GM21447 (cell line): ENCODE results near the gene CELF4.

ENCODE experiments used
- ATAC-seq: cut with Tn5 transposase; IDR thresholded peaks from one replicate; pipeline ENCODE4 v1.9.1; 2021; ENCODE audit not compliant: unreplicated experiment

The CELF4 gene

GRCh38 chr18:37527395-37527794 is 38.2 kb downstream of the CELF4 start:
- no peak for ATAC-seq

DNA sequence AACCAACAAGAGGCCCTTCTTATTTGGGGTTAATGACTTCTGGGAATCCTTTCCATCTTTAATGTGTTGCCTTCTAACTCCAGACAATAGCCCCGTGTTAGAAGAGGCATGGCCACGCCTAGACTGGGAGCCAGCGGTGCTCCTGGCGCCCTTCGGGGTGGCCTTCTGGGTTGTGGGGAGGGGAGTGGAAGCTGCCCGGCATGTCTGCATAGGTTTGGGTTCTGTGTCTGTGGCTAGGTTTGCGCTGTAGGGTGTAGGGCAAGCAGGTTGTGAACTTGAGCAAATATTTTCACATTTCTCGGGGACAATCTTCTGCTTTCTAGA is 40.4 kb downstream of the CELF4 start:
- ATAC-seq: no peak

DNA sequence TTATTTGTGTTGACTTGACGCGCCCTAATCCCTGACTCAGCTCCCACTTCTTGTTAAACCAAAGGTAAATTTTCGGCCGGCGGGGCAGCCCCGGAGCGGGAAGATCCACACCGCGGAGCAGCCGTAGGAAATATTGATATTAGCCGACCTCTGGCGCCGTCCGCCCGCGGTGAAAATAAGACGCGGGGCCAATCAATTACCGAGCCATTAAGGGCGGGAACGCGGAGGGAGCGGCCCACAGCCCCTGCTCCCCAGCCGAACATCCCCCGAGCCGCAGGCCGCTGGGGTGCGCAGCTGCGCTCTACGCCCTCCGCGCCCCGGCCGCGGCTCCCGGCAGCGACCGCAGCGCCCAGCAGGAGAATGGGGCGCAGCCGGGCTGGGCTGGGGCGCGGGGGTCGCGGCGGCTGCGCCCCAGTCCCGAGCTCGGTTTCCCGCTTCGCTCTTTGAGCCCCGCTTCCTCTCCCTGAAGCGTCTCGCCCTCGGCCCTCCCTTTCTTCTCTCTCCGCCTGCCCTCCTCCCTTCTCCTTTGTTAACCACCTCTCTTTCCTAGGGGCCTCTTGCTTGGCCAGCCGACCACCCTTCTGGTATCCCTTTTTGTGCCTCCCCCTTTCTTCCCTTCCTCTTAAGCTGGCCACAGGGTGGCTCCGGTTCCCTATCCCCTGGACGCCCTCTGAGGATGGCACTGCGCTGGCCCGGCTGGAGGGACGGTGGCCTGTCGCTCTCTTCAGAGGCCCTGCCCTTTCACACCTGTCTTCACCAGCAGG is 40.9 kb downstream of the CELF4 start:
- ATAC-seq: no peak

DNA sequence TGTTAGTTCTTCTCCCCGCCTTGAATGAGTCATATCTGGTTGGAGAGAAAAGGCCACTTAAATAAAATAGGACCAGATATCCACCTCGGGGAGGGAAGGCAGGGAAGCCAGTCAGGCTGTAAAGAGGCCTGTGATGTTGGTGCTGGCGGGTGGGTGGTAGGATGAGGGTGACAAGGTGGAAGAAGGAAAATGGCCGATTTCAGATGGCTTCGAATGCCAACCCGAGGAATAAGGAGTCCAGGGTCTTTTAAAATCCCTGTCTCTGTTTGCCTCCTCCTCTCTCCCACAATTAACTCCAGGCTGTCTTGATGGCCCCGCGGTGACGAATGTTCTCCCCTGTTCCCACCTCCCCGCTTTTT is 41.5 kb downstream of the CELF4 start:
- no peak for ATAC-seq

- ATAC-seq: no peak
Measured at GRCh38 chr18:37521510-37522465, 43.8 kb downstream of the CELF4 start.

- ATAC-seq: no peak
Measured at GRCh38 chr18:37520508-37520907, 45.1 kb downstream of the CELF4 start.

- no peak for ATAC-seq
Measured at GRCh38 chr18:37519510-37520135, 46.0 kb downstream of the CELF4 start.

DNA sequence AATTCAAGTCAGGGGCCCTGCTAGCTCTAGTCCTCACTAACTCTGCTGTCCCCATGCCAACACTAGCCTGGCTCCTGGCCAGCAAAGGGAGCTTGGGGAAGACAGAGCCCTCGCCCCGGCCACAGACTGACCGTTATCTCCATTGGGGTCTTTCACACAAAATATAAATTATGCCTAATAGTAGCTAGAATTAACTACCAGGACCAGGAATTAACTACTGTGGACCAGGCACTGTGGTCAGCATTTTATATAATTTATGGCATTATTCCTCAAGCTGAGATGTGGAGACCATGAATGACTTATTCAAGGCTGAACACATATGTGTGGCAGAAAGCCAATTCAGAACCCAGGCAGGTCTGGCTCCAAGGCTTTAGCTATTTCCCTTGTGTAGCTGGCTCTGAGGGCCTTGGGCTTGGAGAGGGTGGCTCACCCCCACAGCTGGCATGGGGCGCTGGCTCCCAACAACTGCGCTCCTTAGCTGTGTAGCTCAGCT is 49.2 kb downstream of the CELF4 start:
- no peak for ATAC-seq

GRCh38 chr18:37514953-37515352 is 50.6 kb downstream of the CELF4 start:
- ATAC-seq: no peak

DNA sequence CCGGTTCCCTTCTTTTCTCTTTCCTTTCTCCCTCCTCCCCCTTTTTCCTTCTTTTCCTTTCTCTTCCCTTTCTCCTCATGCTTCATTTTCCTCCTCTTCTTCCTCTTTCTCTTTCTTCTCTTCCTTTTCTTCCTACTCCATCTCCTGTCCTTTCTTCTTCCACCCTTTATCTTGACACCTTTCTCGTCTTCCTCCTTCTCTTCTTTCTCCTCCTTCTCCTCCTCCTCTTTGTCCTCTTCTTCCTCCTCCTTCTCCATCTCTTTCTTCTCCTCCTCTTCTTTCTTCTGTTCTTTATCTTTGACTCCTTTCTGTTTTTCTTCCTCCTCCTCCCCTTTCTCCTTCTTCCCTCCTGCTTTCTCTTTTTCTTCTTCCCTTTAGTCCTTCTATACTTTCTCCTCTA is 53.2 kb downstream of the CELF4 start:
- ATAC-seq: no peak

- no peak for ATAC-seq
Measured at GRCh38 chr18:37511721-37512298, 53.8 kb downstream of the CELF4 start.

- ATAC-seq: no peak
Measured at GRCh38 chr18:37509600-37509999, 56.0 kb downstream of the CELF4 start.

GRCh38 chr18:37508207-37508606 is 57.4 kb downstream of the CELF4 start:
- no peak for ATAC-seq

GRCh38 chr18:37507239-37507638 is 58.4 kb downstream of the CELF4 start:
- ATAC-seq: no peak

DNA sequence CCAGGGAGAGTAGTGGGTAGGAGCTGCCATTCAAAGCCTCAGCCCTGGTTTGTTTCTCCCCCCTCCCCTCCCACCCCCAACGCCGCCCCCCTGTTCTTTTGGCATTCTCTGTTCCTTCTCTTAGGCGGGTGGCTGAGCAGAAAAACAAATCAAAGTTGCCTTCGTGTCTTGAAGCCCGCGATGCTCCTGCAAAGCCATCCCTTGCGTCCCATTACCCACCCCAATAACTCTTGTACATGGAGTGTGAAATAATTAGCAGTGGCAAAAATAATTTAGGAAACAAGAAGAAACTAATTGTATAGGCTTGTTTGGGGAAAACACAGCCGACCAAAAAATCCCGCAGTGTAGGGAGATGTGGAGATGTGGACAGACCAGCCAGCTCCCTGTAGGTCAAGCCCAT is 59.6 kb downstream of the CELF4 start:
- ATAC-seq: no peak

DNA sequence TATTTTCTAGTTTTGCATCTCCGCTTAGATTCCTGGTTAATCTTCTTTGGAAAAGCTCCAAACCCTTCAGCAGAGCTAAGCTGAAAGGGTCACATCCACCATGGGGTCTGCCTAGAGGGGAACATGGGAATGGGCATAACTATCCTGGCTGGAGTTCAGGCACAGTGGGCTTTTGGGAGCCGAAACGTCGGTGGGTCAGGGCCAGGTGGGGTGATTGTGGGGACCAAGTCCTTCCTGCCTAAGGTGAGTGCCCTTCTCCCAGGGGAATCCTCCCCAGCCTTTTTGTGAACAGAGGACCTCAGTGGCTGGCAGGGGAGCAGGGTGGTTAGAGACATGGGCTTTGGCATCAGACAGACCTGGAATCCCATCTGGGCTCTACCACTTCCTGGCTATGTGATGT is 60.3 kb downstream of the CELF4 start:
- no peak for ATAC-seq

DNA sequence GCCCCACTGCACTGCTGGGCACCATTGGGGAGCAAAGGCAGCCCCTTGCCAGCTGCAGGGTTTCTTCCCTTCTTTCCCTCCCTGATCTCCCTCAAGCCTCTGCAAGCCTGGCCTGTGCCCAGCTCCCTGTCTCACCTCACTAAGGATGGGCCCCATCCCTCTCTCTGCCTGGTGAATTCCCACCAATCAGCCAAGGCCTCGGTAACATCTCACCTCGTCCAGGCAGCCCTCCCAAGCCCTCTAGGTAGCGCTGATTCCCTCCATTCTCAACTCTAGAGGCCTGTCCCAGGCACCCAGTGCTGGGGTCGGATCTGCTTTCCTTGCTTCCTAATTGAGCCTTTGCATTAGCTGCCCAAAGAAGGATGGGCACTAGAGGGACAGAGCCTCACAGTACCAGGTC is 63.0 kb downstream of the CELF4 start:
- ATAC-seq: no peak

GRCh38 chr18:37502036-37502435 is 63.6 kb downstream of the CELF4 start:
- ATAC-seq: no peak

GRCh38 chr18:37501136-37501535 is 64.5 kb downstream of the CELF4 start:
- no peak for ATAC-seq

GRCh38 chr18:37499913-37500312 is 65.7 kb downstream of the CELF4 start:
- ATAC-seq: no peak

DNA sequence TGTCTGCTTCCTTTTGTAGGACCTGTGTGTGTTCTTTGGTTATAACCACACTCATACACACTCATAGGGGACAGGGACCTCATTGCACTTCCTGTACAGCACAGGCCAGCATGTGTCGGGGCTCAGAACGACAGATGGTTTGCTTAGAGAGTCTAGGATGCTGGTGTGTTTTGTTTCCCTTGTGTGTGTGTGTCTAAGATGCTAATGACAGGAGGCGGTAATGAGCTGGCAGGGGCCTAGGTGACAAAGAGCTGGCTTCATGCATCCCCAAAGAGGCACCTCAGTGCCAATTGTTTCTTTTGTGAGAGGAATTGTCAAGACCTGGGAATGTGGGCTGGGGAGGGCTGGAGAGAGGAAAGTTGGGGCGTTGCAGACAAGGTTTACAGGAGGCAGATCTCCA is 66.6 kb downstream of the CELF4 start:
- ATAC-seq: no peak
